ENCODE results near the gene ZNF480.
"Not testable (repeated sequence)": the region's sequence is repeated elsewhere in the genome, so short reads cannot be mapped to it uniquely, and the experiment has no call there.

Gene ZNF480

GRCh38 chr19:52339022-52339421, 42.1 kb downstream of the ZNF480 start:
- DNase-seq: not testable (repeated sequence)

GRCh38 chr19:52343548-52343947, 46.6 kb downstream of the ZNF480 start:
- peak; percentile 55 for DNase-seq

GRCh38 chr19:52345162-52345561, 48.2 kb downstream of the ZNF480 start:
- no peak for DNase-seq

- no peak for DNase-seq
These were observed 54.5 kb downstream of the ZNF480 start for GRCh38 chr19:52351512-52351911.

- DNase-seq: no peak
These were observed 69.5 kb downstream of the ZNF480 start for GRCh38 chr19:52366414-52366824.

GRCh38 chr19:52369559-52370340, 72.8 kb downstream of the ZNF480 start, which contains the start of gene ZNF880:
Gene ZNF880, plus strand, starts transcription at chr19:52369923. Its CDS starts 43 bp downstream, at chr19:52369966.
- peak; percentile 86 for DNase-seq

- DNase-seq: no peak
These were observed 73.4 kb downstream of the ZNF480 start for GRCh38 chr19:52370341-52370710.
